Erythroblast (primary cell): ENCODE measurements around the gene RHBDD2.

ENCODE experiments used
- GATA1 ChIP-seq: IDR thresholded peaks from 2 replicates; pipeline ENCODE4 v1.6.1; 2011; ENCODE audit warnings: low read depth, mild to moderate bottlenecking, control low read depth, low read length, moderate library complexity
- POLR2A ChIP-seq: IDR thresholded peaks from 2 replicates; pipeline ENCODE4 v1.6.1; 2011; ENCODE audit warnings: mild to moderate bottlenecking, low read length

DNA sequence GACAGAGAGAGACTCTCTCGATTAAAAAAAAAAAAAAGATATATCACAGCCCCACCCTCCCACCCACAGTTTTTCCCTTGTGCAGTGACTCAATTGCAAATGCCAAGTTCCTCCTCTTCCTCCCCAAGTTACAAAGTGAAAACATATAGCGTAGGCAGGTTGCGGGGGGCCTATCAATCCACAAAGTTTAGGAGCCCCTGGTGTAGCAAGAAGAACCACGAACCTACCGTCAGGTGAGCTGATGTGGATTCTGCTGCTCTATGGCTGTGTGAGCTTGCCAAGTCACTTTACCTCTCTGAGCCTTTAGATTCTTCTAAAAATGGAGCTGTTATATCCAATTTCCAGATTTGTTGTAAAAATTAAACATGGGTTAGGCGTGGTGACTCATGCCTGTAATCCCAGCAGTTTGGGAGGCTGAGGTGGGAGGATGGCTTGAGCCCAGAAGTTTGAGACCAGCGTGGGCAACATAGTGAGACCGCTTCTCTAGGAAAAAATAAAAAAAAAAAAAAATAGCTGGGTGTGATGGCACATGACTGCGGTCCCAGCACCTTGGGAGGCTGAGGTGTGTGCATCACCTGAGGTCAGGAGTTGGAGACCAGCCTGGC lies 8.2 kb upstream of the RHBDD2 start:
- no peak for TF ChIP-seq POLR2A
- no peak for TF ChIP-seq GATA1
